NCI-H1417 treated with DMSO at 0.1 percent for 48 hours (cell line): Measurements from ENCODE around the gene WDR48.
A peak's percentile ranks its signal among the peaks of the same experiment; 100 is the strongest.

Experiments
- DNase-seq: peaks from one replicate; lab custom pipeline; 2025; lab: John Stamatoyannopoulos, UW

Gene WDR48

GRCh38 chr3:39140341-39140971, 88.6 kb downstream of the WDR48 start:
- no peak for DNase-seq

- no peak for DNase-seq
Measured at GRCh38 chr3:39141171-39141995, 89.6 kb downstream of the WDR48 start.

- peak; percentile 66 for DNase-seq
Measured at GRCh38 chr3:39142067-39142466, 90.3 kb downstream of the WDR48 start.

DNA sequence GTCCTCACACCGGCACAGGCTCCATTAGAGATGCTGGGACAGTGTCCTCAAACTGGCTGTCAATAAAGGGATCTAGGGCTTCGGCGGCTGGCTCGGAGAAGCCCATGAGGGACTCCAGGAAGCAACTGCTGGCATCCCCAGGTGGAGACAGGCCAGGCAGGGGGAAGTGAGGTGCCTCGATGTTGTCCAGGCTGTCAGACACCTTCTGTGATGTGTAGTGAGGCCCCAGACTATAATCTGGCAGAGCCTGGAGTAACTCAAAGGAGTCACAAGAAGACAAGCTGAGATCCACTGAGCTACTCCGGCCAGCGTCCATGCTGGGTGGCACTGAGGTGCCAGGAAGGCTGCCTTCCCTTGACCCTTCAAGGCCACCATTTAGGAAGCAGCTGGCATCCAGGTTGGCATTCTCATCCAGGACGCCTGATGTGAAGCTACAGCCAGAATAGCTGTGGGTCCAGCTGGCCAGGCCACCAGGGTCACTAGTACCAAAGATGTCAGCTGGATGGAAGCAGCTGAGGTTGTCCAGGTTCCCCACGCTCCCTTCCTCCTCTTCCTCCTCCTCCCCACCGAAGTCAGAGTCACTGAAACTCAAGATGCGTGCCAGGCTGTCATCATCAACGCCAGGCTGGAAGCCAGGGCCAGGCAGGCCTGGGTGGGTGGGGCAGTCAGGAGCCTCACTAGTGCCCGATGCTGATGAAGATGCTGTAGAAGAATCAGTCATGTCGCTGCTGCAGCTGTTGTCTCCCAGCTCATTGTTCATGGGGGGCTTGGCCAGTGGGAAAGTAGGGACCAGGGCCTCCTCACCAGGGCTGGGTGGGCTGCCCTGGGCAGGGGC, 91.5 kb downstream of the WDR48 start:
- no peak for DNase-seq

DNA sequence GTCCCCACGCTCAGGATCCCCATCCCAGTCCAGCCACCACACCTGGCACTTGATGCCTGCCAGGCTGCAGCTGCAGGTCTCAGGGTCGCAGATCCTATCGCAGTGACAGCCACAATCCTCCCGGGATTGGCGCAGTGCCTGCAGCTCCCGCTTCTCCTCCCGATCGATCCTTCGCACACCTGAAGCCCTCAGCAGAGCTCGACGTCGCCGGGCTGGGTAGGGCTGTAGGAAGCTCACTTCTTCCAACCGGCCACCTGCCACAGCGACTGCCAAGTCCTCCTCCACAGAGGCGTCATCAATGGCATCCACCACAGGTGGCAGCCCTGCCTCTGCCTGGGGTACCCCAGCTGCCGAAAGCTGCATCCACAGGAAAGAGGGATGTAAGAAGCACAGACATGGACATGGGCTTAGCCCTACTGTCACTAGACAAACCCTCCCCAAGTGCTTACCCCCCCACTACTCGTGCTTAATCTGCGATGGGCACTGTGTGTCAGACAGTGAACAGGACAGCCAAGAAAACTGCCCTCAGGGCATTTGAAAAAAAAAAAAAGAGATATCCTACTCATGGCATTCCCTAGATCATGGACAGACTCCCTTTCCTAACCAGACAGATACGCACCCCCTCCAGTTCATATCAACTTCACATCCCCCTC, 92.4 kb downstream of the WDR48 start:
- no peak for DNase-seq

DNA sequence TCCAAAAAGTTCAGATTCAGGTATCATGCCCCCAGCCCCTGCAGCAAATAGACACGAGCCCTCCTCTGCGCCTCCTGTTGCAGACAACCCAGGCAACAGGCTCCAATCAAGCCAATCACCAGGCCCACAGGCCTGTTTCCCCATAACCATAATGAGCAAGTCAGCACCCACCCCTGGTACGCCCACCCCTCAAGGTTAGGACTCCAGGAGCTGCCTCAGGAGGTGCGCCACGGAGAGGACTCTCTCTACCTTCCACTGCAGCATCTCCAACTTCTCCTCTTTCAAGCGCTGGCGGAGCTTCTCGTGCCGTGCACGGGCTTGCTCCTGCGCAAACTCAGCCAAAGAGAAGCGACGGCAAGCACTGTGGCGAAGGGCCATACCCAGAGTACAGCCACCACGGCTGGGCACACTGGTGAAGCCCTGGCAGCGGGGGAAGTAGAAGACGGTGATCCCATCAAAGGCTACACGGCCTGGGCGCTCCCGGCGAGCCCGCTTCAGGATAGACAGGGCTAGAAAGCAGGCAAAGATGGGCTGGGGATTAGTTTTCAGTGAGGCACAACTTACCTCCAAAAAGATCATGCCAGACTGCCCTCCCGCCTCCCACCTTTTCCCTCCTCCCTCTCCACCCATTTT, 93.0 kb downstream of the WDR48 start:
- no peak for DNase-seq

DNA sequence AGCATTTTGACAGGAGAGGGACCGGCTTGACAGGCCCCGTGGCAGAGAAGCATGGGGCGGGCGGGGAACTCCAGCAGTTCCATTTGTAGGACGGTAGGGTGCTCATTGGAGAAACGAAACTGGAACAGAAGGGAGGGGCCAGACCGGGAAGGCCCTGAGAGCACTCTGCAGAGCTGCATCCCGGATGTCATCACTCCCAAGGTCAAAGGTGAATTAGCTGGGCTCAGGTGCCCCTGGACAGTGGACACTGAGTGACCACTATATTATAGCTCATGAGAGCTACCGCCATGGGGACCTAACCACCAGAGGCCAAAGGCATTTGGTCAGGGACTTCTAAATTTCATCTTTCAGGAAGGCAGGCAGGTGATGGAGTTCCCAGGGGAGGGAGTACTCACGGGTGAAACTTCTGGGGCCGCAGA, 94.3 kb downstream of the WDR48 start:
- DNase-seq: no peak
